ENCODE results near the gene RALGAPA2. TPM values are rescaled to one million over a fixed set of nuclear protein-coding genes. Genes with fewer than 3 reads are reported as not detected.

Gene RALGAPA2
- polyA plus RNA-seq, 1 donor from 2014 or later = 5.4 TPM

- Mint-ChIP-seq H3K4me3 (no peak overlapping the region), H3K27ac (no peak overlapping the region), H3K9me3 (no peaks in the 10 kb centered on the region), H3K4me1 (no peaks in the 10 kb centered on the region), H3K36me3 (peaks cover 23% of the 10 kb centered on the region), H3K27me3 (no peaks in the 10 kb centered on the region)
Observed at GRCh38 chr20:20473657-20474056, 238.8 kb downstream of the RALGAPA2 start.

GRCh38 chr20:20472684-20473274, 239.7 kb downstream of the RALGAPA2 start:
- H3K9me3 Mint-ChIP-seq = no peaks in the 10 kb centered on the region
- no peak overlapping the region for H3K27ac Mint-ChIP-seq
- H3K36me3 Mint-ChIP-seq = peaks cover 22% of the 10 kb centered on the region
- H3K4me1 Mint-ChIP-seq = peaks cover 1 to 8% (median 5%) of the 10 kb centered on the region in 3 donors
- H3K4me3 Mint-ChIP-seq = no peak overlapping the region
- H3K27me3 Mint-ChIP-seq = no peaks in the 10 kb centered on the region

GRCh38 chr20:20466341-20466879, 246.0 kb downstream of the RALGAPA2 start:
- no peaks in the 10 kb centered on the region for H3K27me3 Mint-ChIP-seq
- no peaks in the 10 kb centered on the region for H3K9me3 Mint-ChIP-seq
- peaks cover 5% of the 10 kb centered on the region for H3K36me3 Mint-ChIP-seq
- peaks cover 35 to 40% (median 38%) of the 10 kb centered on the region in 3 donors for H3K4me1 Mint-ChIP-seq
- peak overlapping the region in 2 of 4 donors; percentile 80 to 85 for H3K4me3 Mint-ChIP-seq
- H3K27ac Mint-ChIP-seq = peak overlapping the region; percentile 19 to 92 (median 65)

GRCh38 chr20:20465252-20465651, 247.2 kb downstream of the RALGAPA2 start:
- Mint-ChIP-seq H3K36me3 (peaks cover 5% of the 10 kb centered on the region), H3K4me1 (peaks cover 35 to 40% (median 38%) of the 10 kb centered on the region in 3 donors), H3K4me3 (peak overlapping the region in 1 of 4 donors; percentile 10), H3K27ac (peak overlapping the region in 1 of 3 donors; percentile 82), H3K9me3 (no peaks in the 10 kb centered on the region), H3K27me3 (no peaks in the 10 kb centered on the region)

GRCh38 chr20:20463933-20464374, 248.5 kb downstream of the RALGAPA2 start:
- Mint-ChIP-seq H3K9me3 (no peaks in the 10 kb centered on the region), H3K27me3 (no peaks in the 10 kb centered on the region), H3K4me3 (peak overlapping the region in 3 of 4 donors; percentile 30 to 87 (median 85)), H3K27ac (peak overlapping the region in 2 of 3 donors; percentile 10 to 48), H3K4me1 (peaks cover 35 to 40% (median 38%) of the 10 kb centered on the region in 3 donors), H3K36me3 (peaks cover 3% of the 10 kb centered on the region)

GRCh38 chr20:20462185-20462584, 250.3 kb downstream of the RALGAPA2 start:
- H3K36me3 Mint-ChIP-seq = peaks cover 5% of the 10 kb centered on the region
- no peaks in the 10 kb centered on the region for H3K27me3 Mint-ChIP-seq
- H3K4me1 Mint-ChIP-seq = peaks cover 25 to 32% (median 30%) of the 10 kb centered on the region in 3 donors
- no peak overlapping the region for H3K4me3 Mint-ChIP-seq
- no peak overlapping the region for H3K27ac Mint-ChIP-seq
- no peaks in the 10 kb centered on the region for H3K9me3 Mint-ChIP-seq

- H3K9me3 Mint-ChIP-seq = no peaks in the 10 kb centered on the region
- no peak overlapping the region for H3K4me3 Mint-ChIP-seq
- no peaks in the 10 kb centered on the region for H3K27me3 Mint-ChIP-seq
- H3K4me1 Mint-ChIP-seq = peaks cover 21 to 28% (median 25%) of the 10 kb centered on the region in 3 donors
- H3K27ac Mint-ChIP-seq = no peak overlapping the region
- H3K36me3 Mint-ChIP-seq = peaks cover 5% of the 10 kb centered on the region
Observed at GRCh38 chr20:20461551-20461950, 250.9 kb downstream of the RALGAPA2 start.

- Mint-ChIP-seq H3K27ac (no peak overlapping the region), H3K4me3 (no peak overlapping the region), H3K27me3 (no peaks in the 10 kb centered on the region), H3K9me3 (no peaks in the 10 kb centered on the region), H3K36me3 (peaks cover 5% of the 10 kb centered on the region), H3K4me1 (peaks cover 9 to 13% (median 12%) of the 10 kb centered on the region in 3 donors)
Observed at GRCh38 chr20:20459726-20460125, 252.7 kb downstream of the RALGAPA2 start.

- H3K9me3 Mint-ChIP-seq = no peaks in the 10 kb centered on the region
- no peak overlapping the region for H3K27ac Mint-ChIP-seq
- no peak overlapping the region for H3K4me3 Mint-ChIP-seq
- no peaks in the 10 kb centered on the region for H3K27me3 Mint-ChIP-seq
- peaks cover 6% of the 10 kb centered on the region for H3K36me3 Mint-ChIP-seq
- H3K4me1 Mint-ChIP-seq = peaks cover 2 to 8% (median 5%) of the 10 kb centered on the region in 3 donors
Observed at GRCh38 chr20:20457392-20458126, 254.9 kb downstream of the RALGAPA2 start.

- H3K9me3 Mint-ChIP-seq = no peaks in the 10 kb centered on the region
- peaks cover 6% of the 10 kb centered on the region for H3K36me3 Mint-ChIP-seq
- no peak overlapping the region for H3K27ac Mint-ChIP-seq
- H3K4me1 Mint-ChIP-seq = peaks cover 7 to 15% (median 8%) of the 10 kb centered on the region in 3 donors
- no peaks in the 10 kb centered on the region for H3K27me3 Mint-ChIP-seq
- no peak overlapping the region for H3K4me3 Mint-ChIP-seq
Observed at GRCh38 chr20:20456741-20457140, 255.7 kb downstream of the RALGAPA2 start.

- Mint-ChIP-seq H3K4me1 (peaks cover 7 to 15% (median 8%) of the 10 kb centered on the region in 3 donors), H3K27me3 (no peaks in the 10 kb centered on the region), H3K36me3 (peaks cover 6% of the 10 kb centered on the region), H3K9me3 (no peaks in the 10 kb centered on the region), H3K4me3 (no peak overlapping the region), H3K27ac (no peak overlapping the region)
Observed at GRCh38 chr20:20455926-20456325, 256.5 kb downstream of the RALGAPA2 start.

- Mint-ChIP-seq H3K27me3 (no peaks in the 10 kb centered on the region), H3K9me3 (no peaks in the 10 kb centered on the region), H3K36me3 (peaks cover 6% of the 10 kb centered on the region), H3K4me3 (no peak overlapping the region), H3K27ac (no peak overlapping the region), H3K4me1 (peaks cover 7 to 15% (median 8%) of the 10 kb centered on the region in 3 donors)
Observed at GRCh38 chr20:20454850-20455627, 257.4 kb downstream of the RALGAPA2 start.

GRCh38 chr20:20454367-20454766, 258.1 kb downstream of the RALGAPA2 start:
- peak overlapping the region in 1 of 3 donors; percentile 80 for H3K27ac Mint-ChIP-seq
- peaks cover 7 to 15% (median 8%) of the 10 kb centered on the region in 3 donors for H3K4me1 Mint-ChIP-seq
- H3K36me3 Mint-ChIP-seq = peaks cover 6% of the 10 kb centered on the region
- H3K27me3 Mint-ChIP-seq = no peaks in the 10 kb centered on the region
- H3K4me3 Mint-ChIP-seq = no peak overlapping the region
- H3K9me3 Mint-ChIP-seq = no peaks in the 10 kb centered on the region

- H3K36me3 Mint-ChIP-seq = peaks cover 2% of the 10 kb centered on the region
- no peaks in the 10 kb centered on the region for H3K27me3 Mint-ChIP-seq
- H3K4me1 Mint-ChIP-seq = peaks cover 7 to 15% (median 8%) of the 10 kb centered on the region in 3 donors
- H3K27ac Mint-ChIP-seq = peak overlapping the region in 1 of 3 donors; percentile 96
- H3K9me3 Mint-ChIP-seq = no peaks in the 10 kb centered on the region
- H3K4me3 Mint-ChIP-seq = peak overlapping the region; percentile 30 to 92 (median 80)
Observed at GRCh38 chr20:20452254-20452676, 260.2 kb downstream of the RALGAPA2 start.

Data from IgD-negative memory B cell (primary cell).